CD14-positive monocyte (primary cell): ENCODE results near the gene KRT12. TPM values are rescaled to one million over a fixed set of nuclear protein-coding genes. Genes with fewer than 3 reads are reported as not detected.

ENCODE experiments used
- DNase-seq, 3 donors: peaks; one replicate each; pipeline ENCODE4 v3.0.0-alpha.2; 2011 to 2022
- H2AFZ ChIP-seq: 2 replicates; pipeline ENCODE4 v1.6.0; 2012; ENCODE audit warnings: mild to moderate bottlenecking, low read depth, low read length, inconsistent platforms; ENCODE audit not compliant: insufficient read depth, poor library complexity, severe bottlenecking
- H3K27ac ChIP-seq, 2 donors: 1 replicate in 1 of 2; 2 replicates in 1 of 2; pipeline ENCODE4 v1.5.1; 2012 to 2013; ENCODE audit warnings: low read length in 2 of 2, control low read depth in 1 of 2, inconsistent platforms in 1 of 2, low read depth in 1 of 2, mild to moderate bottlenecking in 1 of 2
- H3K27me3 ChIP-seq, 2 donors: one replicate each; pipeline versions ENCODE4 v1.6.0 to v1.6.1; 2011 to 2013; ENCODE audit warnings: low read length in 2 of 2; ENCODE audit not compliant: control insufficient read depth in 2 of 2, insufficient read depth in 2 of 2
- H3K36me3 ChIP-seq, 2 donors: replicated peaks in 1 of 2; 1 replicate in 1 of 2; 2 replicates in 1 of 2; pipeline versions ENCODE4 v1.5.1 to v1.6.1; 2012 to 2013; ENCODE audit warnings: low read length in 2 of 2, control low read depth in 1 of 2, inconsistent platforms in 1 of 2, mild to moderate bottlenecking in 1 of 2; ENCODE audit not compliant: insufficient read depth in 2 of 2, control insufficient read depth in 1 of 2
- H3K4me1 ChIP-seq, 2 donors: 1 replicate in 1 of 2; 2 replicates in 1 of 2; pipeline versions ENCODE4 v1.5.1 to v1.6.1; 2012 to 2013; ENCODE audit warnings: low read length in 2 of 2, control low read depth in 1 of 2, inconsistent platforms in 1 of 2, mild to moderate bottlenecking in 1 of 2, moderate library complexity in 1 of 2; ENCODE audit not compliant: insufficient read depth in 2 of 2, control insufficient read depth in 1 of 2
- H3K4me2 ChIP-seq: replicated peaks from 2 replicates; pipeline ENCODE3; 2012; ENCODE audit warnings: low read length, moderate library complexity, mild to moderate bottlenecking; ENCODE audit not compliant: poor library complexity, severe bottlenecking; ENCODE audit errors: extremely low read depth
- H3K4me3 ChIP-seq, 3 experiments: fragments of 200-600 bp in 1 of 3; sonication (generic) in 1 of 3; replicated peaks in 1 of 3; 1 replicate in 2 of 3; 2 replicates in 1 of 3; pipeline ENCODE4 v1.5.1; 2011 to 2013; ENCODE audit warnings: low read length in 3 of 3, mild to moderate bottlenecking in 3 of 3, control low read depth in 2 of 3, low read depth in 2 of 3, inconsistent platforms in 1 of 3, moderate library complexity in 1 of 3
- H3K79me2 ChIP-seq: 2 replicates; pipeline ENCODE4 v1.6.0; 2012; ENCODE audit warnings: mild to moderate bottlenecking, control low read depth, inconsistent platforms, low read length, moderate library complexity; ENCODE audit not compliant: insufficient read depth
- H3K9ac ChIP-seq: 2 replicates; pipeline ENCODE4 v1.6.0; 2017; ENCODE audit warnings: low read length, mild to moderate bottlenecking; ENCODE audit not compliant: insufficient read depth, poor library complexity, severe bottlenecking
- H3K9me3 ChIP-seq, 2 donors: replicated peaks in 1 of 2; 1 replicate in 1 of 2; 2 replicates in 1 of 2; pipeline versions ENCODE4 v1.5.1 to v1.6.1; 2012 to 2013; ENCODE audit warnings: low read length in 2 of 2, control low read depth in 1 of 2; ENCODE audit not compliant: control insufficient read depth in 1 of 2, insufficient read depth in 1 of 2
- H4K20me1 ChIP-seq: 2 replicates; pipeline ENCODE4 v1.6.0; 2012; ENCODE audit warnings: mild to moderate bottlenecking, low read length, control low read depth, moderate library complexity; ENCODE audit not compliant: insufficient read depth
- H3K27ac Mint-ChIP-seq, 7 donors: one replicate each; pipeline ENCODE4 v1.8.0; 2020; ENCODE audit warnings: mild to moderate bottlenecking in 7 of 7, mixed read lengths in 7 of 7, moderate library complexity in 6 of 7, inconsistent platforms in 2 of 7
- H3K27me3 Mint-ChIP-seq, 3 donors: one replicate each; pipeline ENCODE4 v1.8.0; 2021 to 2022; ENCODE audit warnings: low read depth in 3 of 3, mild to moderate bottlenecking in 3 of 3, mixed read lengths in 3 of 3, moderate library complexity in 3 of 3, inconsistent platforms in 1 of 3
- H3K36me3 Mint-ChIP-seq, 2 donors: one replicate each; pipeline ENCODE4 v1.8.0; 2020; ENCODE audit warnings: mixed read lengths in 2 of 2, inconsistent platforms in 1 of 2, mild to moderate bottlenecking in 1 of 2
- H3K4me1 Mint-ChIP-seq: one replicate; pipeline ENCODE4 v1.8.0; 2020; ENCODE audit warnings: mild to moderate bottlenecking, mixed read lengths
- H3K4me3 Mint-ChIP-seq, 2 donors: one replicate each; pipeline ENCODE4 v1.8.0; 2020; ENCODE audit warnings: mild to moderate bottlenecking in 2 of 2, mixed read lengths in 2 of 2, moderate library complexity in 1 of 2
- H3K9me3 Mint-ChIP-seq, 7 donors: one replicate each; pipeline ENCODE4 v1.8.0; 2020 to 2022; ENCODE audit warnings: mixed read lengths in 7 of 7, mild to moderate bottlenecking in 6 of 7, moderate library complexity in 6 of 7, inconsistent platforms in 2 of 7
- CTCF ChIP-seq: fragments of 200-600 bp; IDR thresholded peaks from one replicate; pipeline ENCODE4 v1.8.0; 2022; ENCODE audit warnings: antibody characterized with exemption, mild to moderate bottlenecking
- WGBS: methylation state at CpG from one replicate; pipeline ENCODE4 v1.1.5; 2013; ENCODE audit warnings: missing lambda C conversion rate; ENCODE audit not compliant: insufficient coverage; 5-methylcytosine and 5-hydroxymethylcytosine counted together
- intact Hi-C, 2 donors: fragments of 100-400 bp; cut with micrococcal nuclease; formaldehyde crosslinking; loops; one replicate each; pipeline versions ENCODE4 v1.15.0 to v1.15.1; 2023
- polyA plus RNA-seq, 3 donors: library from polyadenylated mRNA; depleted of rRNA in 1 of 3; unstranded in 2 of 3; stranded (reverse) in 1 of 3; fragments of 300-500 nt in 2 of 3; fragments of >200 nt in 1 of 3; fragmentation: Illumina TruSeq in 2 of 3; gene quantifications; 1 replicate in 2 of 3; 2 replicates in 1 of 3; pipeline ENCODE4 v1.2.3, GENCODE V29; 2012 to 2021

Gene KRT12
- polyA plus RNA-seq, 3 donors: not detected

DNA sequence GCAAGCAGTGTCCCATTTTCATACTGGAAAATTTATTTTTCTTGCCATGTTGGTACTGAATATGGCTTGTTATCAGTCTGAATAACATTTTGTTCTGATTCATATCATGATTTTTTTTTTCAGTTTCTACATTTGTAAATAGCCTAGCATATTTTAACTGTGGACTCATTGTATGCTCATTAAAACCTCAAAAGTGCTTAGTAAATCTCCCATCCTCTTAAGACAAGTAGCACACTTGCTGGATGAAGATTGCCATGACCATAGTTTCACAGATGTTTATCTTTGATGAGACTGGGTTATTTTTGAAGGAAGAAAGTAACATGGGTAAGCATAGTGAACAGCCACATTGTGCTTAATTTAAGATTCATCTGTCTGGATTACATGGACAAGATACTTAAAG, 45.5 kb downstream of the KRT12 start:
- Histone ChIP-seq H4K20me1 (no peaks in the 10 kb centered on the region), H3K9me3 (peaks cover 7 to 13% of the 10 kb centered on the region in 2 donors), H3K9ac (no peak overlapping the region), H3K79me2 (no peaks in the 10 kb centered on the region), H3K4me1 (peaks cover 8 to 14% of the 10 kb centered on the region in 2 donors), H2AFZ (no peak overlapping the region), H3K4me2 (no peak overlapping the region), H3K4me3 (no peak overlapping the region), H3K27ac (no peak overlapping the region), H3K27me3 (peaks cover 14 to 33% of the 10 kb centered on the region in 2 donors), H3K36me3 (peaks cover 0 to 9% of the 10 kb centered on the region in 2 donors)
- no peak for TF ChIP-seq CTCF
- Mint-ChIP-seq H3K4me3 (peak overlapping the region in 1 of 2 donors; percentile 10), H3K4me1 (peaks cover 12% of the 10 kb centered on the region), H3K27me3 (peaks cover 23 to 39% (median 29%) of the 10 kb centered on the region in 3 donors), H3K36me3 (peaks cover 12 to 15% of the 10 kb centered on the region in 2 donors), H3K9me3 (peaks cover 11 to 42% (median 27%) of the 10 kb centered on the region in 7 donors), H3K27ac (no peak overlapping the region)
- intact Hi-C loops: no loop called here
- no peak for DNase-seq

GRCh38 chr17:40820228-40820838, 46.7 kb downstream of the KRT12 start:
- Histone ChIP-seq H3K4me2 (no peak overlapping the region), H3K79me2 (no peaks in the 10 kb centered on the region), H3K27ac (no peak overlapping the region), H3K27me3 (peaks cover 10 to 32% of the 10 kb centered on the region in 2 donors), H3K9me3 (peaks cover 7 to 13% of the 10 kb centered on the region in 2 donors), H4K20me1 (no peaks in the 10 kb centered on the region), H3K4me1 (peaks cover 8 to 14% of the 10 kb centered on the region in 2 donors), H2AFZ (no peak overlapping the region), H3K36me3 (peaks cover 0 to 9% of the 10 kb centered on the region in 2 donors), H3K4me3 (no peak overlapping the region), H3K9ac (no peak overlapping the region)
- H3K4me1 Mint-ChIP-seq: peaks cover 12% of the 10 kb centered on the region
- H3K9me3 Mint-ChIP-seq: peaks cover 11 to 42% (median 27%) of the 10 kb centered on the region in 7 donors
- H3K27ac Mint-ChIP-seq: no peak overlapping the region
- H3K4me3 Mint-ChIP-seq: peak overlapping the region in 1 of 2 donors; percentile 58
- peaks cover 12 to 15% of the 10 kb centered on the region in 2 donors for H3K36me3 Mint-ChIP-seq
- no peak for TF ChIP-seq CTCF
- WGBS: 78% methylated on average over 3 of the region's 9 CpGs
- peaks cover 24 to 33% (median 27%) of the 10 kb centered on the region in 3 donors for H3K27me3 Mint-ChIP-seq
- no peak for DNase-seq
- intact Hi-C loops: no loop called here
